ENCODE data around the gene FAM98C.

The FAM98C gene

DNA sequence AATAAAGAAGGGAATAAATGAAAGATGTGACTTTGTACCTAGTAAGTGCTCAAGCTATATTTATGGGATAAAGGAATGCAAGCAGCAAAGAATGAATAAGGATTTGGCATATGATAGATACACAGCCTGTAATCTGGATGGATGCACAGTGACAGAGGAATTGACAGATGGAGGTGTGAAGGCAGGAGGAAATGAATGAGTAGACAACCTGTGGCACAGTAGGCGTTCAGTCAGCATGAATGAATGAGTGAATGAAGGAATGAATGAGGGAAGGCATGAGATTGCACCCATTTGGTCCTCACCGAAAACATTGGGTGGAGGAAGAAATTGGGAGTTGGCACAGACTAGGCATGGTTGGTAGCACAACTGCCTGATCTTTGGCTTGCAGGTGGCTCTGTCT lies 33.3 kb upstream of the FAM98C start:
- no peak overlapping the region for H3K4me3 ChIP-seq (ENCODE audit: low read depth, low read length)
- no peaks in the 10 kb centered on the region for H3K36me3 ChIP-seq (replicated peaks)
- no peaks in the 10 kb centered on the region for H3K27me3 ChIP-seq (replicated peaks)
- in situ Hi-C loops (cut with HindIII; ENCODE audit: low pct_ligation_motif_present, low sequenced_read_pairs) = no loop called here
- DNase-seq = no peak
- H3K27ac ChIP-seq = no peak overlapping the region
- TF ChIP-seq, protein P1, sequence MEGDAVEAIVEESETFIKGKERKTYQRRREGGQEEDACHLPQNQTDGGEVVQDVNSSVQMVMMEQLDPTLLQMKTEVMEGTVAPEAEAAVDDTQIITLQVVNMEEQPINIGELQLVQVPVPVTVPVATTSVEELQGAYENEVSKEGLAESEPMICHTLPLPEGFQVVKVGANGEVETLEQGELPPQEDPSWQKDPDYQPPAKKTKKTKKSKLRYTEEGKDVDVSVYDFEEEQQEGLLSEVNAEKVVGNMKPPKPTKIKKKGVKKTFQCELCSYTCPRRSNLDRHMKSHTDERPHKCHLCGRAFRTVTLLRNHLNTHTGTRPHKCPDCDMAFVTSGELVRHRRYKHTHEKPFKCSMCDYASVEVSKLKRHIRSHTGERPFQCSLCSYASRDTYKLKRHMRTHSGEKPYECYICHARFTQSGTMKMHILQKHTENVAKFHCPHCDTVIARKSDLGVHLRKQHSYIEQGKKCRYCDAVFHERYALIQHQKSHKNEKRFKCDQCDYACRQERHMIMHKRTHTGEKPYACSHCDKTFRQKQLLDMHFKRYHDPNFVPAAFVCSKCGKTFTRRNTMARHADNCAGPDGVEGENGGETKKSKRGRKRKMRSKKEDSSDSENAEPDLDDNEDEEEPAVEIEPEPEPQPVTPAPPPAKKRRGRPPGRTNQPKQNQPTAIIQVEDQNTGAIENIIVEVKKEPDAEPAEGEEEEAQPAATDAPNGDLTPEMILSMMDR (IDR thresholded peaks at IDR 0.05; ENCODE audit: low read depth, low read length, missing control alignments) = no peak

DNA sequence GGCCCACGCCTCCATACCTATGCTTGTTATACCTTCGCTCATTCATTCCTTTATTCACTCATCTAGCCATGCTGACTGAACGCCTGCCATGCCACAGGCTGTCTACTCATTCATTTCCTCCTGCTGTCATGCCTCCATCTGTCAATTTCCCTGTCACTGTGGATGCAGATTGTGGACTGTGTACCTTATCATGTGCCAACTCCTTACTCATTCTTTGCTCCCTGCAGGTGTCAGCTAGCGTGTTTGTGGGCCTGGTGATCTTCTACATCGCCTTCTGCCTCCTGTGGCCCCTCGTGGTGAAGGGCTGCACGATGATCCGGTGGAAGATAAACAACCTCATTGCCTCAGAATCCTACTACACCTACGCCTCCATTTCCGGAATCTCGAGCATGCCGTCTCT lies 32.6 kb upstream of the FAM98C start:
- no peaks in the 10 kb centered on the region for H3K36me3 ChIP-seq (replicated peaks)
- no peak for DNase-seq
- TF ChIP-seq, protein P1 (IDR thresholded peaks at IDR 0.05; ENCODE audit: low read depth, low read length, missing control alignments) = no peak
- no peak overlapping the region for H3K27ac ChIP-seq
- no peak overlapping the region for H3K4me3 ChIP-seq (ENCODE audit: low read depth, low read length)
- in situ Hi-C loops (cut with HindIII; ENCODE audit: low pct_ligation_motif_present, low sequenced_read_pairs) = no loop called here
- H3K27me3 ChIP-seq (replicated peaks) = no peaks in the 10 kb centered on the region

DNA sequence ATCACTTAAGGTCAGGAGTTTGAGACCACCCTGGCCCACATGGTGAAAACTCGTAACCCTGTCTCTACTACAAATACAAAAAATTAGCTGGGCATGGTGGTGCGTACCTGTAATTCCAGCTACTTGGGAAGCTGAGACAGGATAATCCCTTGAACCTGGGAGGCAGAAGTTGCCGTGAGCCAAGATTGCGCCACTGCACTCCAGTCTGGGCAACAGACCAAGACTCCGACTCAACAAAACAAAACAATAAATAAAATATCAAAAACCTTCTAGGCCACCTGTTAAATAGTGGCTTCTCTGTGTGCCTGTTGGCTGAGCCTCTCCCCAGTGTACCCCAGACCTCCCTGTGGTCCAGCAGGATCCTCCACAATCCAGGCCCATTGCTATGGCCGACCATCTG lies 31.8 kb upstream of the FAM98C start:
- in situ Hi-C loops (cut with HindIII; ENCODE audit: low pct_ligation_motif_present, low sequenced_read_pairs) = no loop called here
- TF ChIP-seq, protein P1 (IDR thresholded peaks at IDR 0.05; ENCODE audit: low read depth, low read length, missing control alignments) = no peak
- DNase-seq = no peak

GRCh38 chr19:38373907-38374331 lies 29.0 kb upstream of the FAM98C start:
- H3K4me3 ChIP-seq (ENCODE audit: low read depth, low read length) = peak overlapping the region; percentile 95
- in situ Hi-C loops (cut with HindIII; ENCODE audit: low pct_ligation_motif_present, low sequenced_read_pairs) = no loop called here

More for the DNA sequence above, 31.8 kb upstream of the FAM98C start:
- H3K4me3 ChIP-seq (ENCODE audit: low read depth, low read length) = no peak overlapping the region
- peaks cover under 1% of the 10 kb centered on the region for H3K36me3 ChIP-seq (replicated peaks)
- no peak overlapping the region for H3K27ac ChIP-seq
- H3K27me3 ChIP-seq (replicated peaks) = no peaks in the 10 kb centered on the region

DNA sequence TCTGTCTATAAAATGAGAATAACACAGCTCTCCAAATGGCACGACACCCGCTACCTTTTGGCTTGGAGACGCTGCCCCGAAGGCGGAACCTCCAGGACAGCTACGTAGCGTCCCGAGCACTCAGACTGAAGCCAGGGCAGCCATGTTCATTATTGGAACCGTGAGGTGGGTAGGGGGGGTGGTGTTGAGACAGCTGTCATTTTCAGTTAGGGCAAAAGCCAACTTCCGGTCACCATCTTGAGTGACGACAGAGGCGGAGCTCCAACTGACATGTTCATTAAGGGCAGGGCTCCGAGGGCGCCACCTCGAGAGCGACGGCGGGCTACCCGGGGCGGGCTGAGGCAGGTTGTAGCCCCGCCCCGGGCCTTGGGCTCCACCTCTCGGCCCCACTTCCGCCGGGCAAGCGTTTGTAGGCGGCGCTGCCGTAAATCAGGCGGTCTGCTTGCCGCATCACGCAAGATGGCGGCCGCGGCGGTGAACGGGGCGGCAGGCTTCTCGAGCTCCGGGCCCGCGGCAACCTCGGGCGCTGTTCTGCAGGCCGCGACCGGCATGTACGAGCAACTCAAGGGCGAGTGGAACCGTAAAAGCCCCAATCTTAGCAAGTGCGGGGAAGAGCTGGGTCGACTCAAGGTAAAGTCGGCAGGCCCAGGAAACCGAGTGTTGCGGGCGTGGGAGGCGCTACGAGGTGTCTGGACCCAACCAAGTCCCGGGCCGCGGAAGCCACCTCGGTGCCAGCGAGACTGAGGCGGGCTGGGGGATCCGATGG lies 28.4 kb upstream of the FAM98C start, which contains the start of gene PSMD8:
Gene PSMD8, plus strand, starts transcription at position 240 of the 766 bp plus-strand sequence. Its CDS starts 31 bp downstream, at position 271.
- TF ChIP-seq, protein P1 (IDR thresholded peaks at IDR 0.05; ENCODE audit: low read depth, low read length, missing control alignments) = peak; percentile 31
- Histone ChIP-seq H3K27me3 (replicated peaks) (no peaks in the 10 kb centered on the region), H3K4me3 (ENCODE audit: low read depth, low read length) (peak within 1 kb of the TSS; percentile 95), H3K27ac (peak within 1 kb of the TSS; percentile 95), H3K36me3 (replicated peaks) (peaks cover 26% of the 10 kb centered on the region)
- in situ Hi-C loops (cut with HindIII; ENCODE audit: low pct_ligation_motif_present, low sequenced_read_pairs) = no loop called here
- peak; percentile 98 for DNase-seq

More at GRCh38 chr19:38373907-38374331, 29.0 kb upstream of the FAM98C start:
- Histone ChIP-seq H3K27me3 (replicated peaks) (no peaks in the 10 kb centered on the region), H3K27ac (peak overlapping the region; percentile 95), H3K36me3 (replicated peaks) (peaks cover 21% of the 10 kb centered on the region)
- DNase-seq = no peak
- TF ChIP-seq, protein P1 (IDR thresholded peaks at IDR 0.05; ENCODE audit: low read depth, low read length, missing control alignments) = no peak
